Measurements from ENCODE around the gene SRRM4.

The SRRM4 gene

DNA sequence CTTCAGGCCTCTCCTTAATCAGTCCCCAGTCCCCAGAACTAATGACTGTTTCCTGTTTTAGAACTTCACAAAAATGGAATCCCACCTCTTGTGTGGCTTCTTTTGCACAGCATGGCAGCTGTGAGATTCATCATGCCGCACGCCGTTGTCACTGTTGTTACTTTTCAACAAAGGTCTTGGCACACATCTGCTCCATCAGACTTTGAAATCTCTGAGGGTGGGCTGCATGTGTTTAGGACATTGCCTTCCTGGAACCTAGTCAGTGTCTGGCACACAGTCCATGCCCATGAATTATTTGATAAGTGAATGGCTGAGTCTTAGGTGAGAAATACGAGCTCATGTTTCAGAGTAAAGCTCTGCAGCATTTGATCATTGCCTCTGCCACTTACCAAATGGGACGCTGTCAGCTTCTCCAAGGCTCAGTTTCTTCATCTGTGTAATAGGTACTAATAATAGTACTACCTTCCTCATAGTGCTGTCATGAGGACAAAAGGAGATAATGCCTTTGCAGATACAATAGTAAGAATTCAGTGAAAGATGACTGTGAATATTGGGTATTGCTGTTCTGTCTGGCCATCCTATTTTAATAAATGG lies 90.4 kb downstream of the SRRM4 start:
- Histone ChIP-seq H3K4me1 (ENCODE audit: low read depth, poor library complexity, severe bottlenecking) (no peaks in the 10 kb centered on the region), H3K4me2 (no peak overlapping the region), H3K36me3 (ENCODE audit: insufficient read depth) (no peaks in the 10 kb centered on the region), H3K79me2 (ENCODE audit: insufficient read depth, low read depth) (no peaks in the 10 kb centered on the region), H3K9ac (no peak overlapping the region), H3K27me3 (ENCODE audit: insufficient read depth, low read depth) (no peaks in the 10 kb centered on the region), H3K4me3 (IDR thresholded peaks at IDR 0.05; ENCODE audit: insufficient read depth, low read depth, low read length) (no peak overlapping the region), H3K27ac (no peak overlapping the region), H4K20me1 (ENCODE audit: insufficient read depth) (no peaks in the 10 kb centered on the region), H2AFZ (ENCODE audit: low read depth) (no peak overlapping the region)
- TF ChIP-seq, protein P1, sequence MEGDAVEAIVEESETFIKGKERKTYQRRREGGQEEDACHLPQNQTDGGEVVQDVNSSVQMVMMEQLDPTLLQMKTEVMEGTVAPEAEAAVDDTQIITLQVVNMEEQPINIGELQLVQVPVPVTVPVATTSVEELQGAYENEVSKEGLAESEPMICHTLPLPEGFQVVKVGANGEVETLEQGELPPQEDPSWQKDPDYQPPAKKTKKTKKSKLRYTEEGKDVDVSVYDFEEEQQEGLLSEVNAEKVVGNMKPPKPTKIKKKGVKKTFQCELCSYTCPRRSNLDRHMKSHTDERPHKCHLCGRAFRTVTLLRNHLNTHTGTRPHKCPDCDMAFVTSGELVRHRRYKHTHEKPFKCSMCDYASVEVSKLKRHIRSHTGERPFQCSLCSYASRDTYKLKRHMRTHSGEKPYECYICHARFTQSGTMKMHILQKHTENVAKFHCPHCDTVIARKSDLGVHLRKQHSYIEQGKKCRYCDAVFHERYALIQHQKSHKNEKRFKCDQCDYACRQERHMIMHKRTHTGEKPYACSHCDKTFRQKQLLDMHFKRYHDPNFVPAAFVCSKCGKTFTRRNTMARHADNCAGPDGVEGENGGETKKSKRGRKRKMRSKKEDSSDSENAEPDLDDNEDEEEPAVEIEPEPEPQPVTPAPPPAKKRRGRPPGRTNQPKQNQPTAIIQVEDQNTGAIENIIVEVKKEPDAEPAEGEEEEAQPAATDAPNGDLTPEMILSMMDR (conservative IDR thresholded peaks at IDR 0.05; ENCODE audit: low read depth, low read length), result no peak

DNA sequence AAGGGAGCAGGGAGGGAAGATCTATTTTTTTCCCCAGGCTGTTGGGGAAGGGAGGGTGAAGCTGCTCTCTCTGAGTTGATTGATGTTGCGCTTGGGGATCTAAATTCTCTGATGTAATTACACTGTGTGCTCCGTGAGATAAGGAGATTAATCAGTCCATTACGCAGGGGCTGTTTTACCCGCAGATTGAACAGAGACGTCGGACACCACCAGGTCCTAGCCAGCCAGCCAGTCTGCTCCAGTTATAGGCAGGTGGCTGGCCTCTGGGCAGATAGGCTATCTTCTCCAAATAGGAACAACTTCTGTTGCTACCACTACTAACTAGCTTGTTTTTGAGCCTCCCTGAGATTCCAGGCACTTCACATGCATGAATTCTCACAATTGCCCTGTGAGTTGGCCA lies 91.1 kb downstream of the SRRM4 start:
- Histone ChIP-seq H3K9ac (no peak overlapping the region), H2AFZ (ENCODE audit: low read depth) (no peak overlapping the region), H3K79me2 (ENCODE audit: insufficient read depth, low read depth) (no peaks in the 10 kb centered on the region), H3K4me2 (no peak overlapping the region), H3K36me3 (ENCODE audit: insufficient read depth) (no peaks in the 10 kb centered on the region), H4K20me1 (ENCODE audit: insufficient read depth) (no peaks in the 10 kb centered on the region), H3K4me1 (ENCODE audit: low read depth, poor library complexity, severe bottlenecking) (no peaks in the 10 kb centered on the region), H3K27me3 (ENCODE audit: insufficient read depth, low read depth) (no peaks in the 10 kb centered on the region), H3K4me3 (IDR thresholded peaks at IDR 0.05; ENCODE audit: insufficient read depth, low read depth, low read length) (no peak overlapping the region), H3K27ac (no peak overlapping the region)
- TF ChIP-seq, protein P1 (conservative IDR thresholded peaks at IDR 0.05; ENCODE audit: low read depth, low read length), result no peak

DNA sequence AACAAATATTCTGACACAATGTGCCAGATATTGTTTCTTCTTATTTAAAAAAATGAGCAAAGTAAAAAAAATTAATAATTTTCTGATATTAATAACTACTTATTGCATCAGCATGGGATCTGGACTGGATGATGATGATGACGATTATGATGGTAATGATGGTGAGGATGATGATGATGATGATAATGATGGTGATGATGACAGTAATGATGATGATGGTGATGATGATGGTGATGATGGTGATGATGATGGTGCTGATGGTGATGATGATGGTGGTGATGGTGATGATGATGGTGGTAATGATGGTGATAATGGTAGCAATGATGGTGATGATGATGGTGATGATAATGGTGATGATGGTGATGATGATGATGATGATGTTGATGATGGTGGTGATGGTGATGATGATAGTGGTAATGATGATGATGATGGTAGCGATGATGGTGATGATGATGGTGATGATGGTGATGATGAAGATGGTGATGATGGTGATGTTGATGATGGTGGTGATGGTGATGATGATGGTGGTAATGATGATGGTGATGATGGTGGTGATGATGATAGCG lies 94.0 kb downstream of the SRRM4 start:
- H3K9ac ChIP-seq, result no peak overlapping the region
- no peaks in the 10 kb centered on the region for H3K4me1 ChIP-seq (ENCODE audit: low read depth, poor library complexity, severe bottlenecking)
- H3K36me3 ChIP-seq (ENCODE audit: insufficient read depth), result no peaks in the 10 kb centered on the region
- H2AFZ ChIP-seq (ENCODE audit: low read depth), result no peak overlapping the region
- H3K4me2 ChIP-seq, result no peak overlapping the region
- no peak overlapping the region for H3K4me3 ChIP-seq (IDR thresholded peaks at IDR 0.05; ENCODE audit: insufficient read depth, low read depth, low read length)
- H4K20me1 ChIP-seq (ENCODE audit: insufficient read depth), result no peaks in the 10 kb centered on the region
- no peaks in the 10 kb centered on the region for H3K79me2 ChIP-seq (ENCODE audit: insufficient read depth, low read depth)
- H3K27ac ChIP-seq, result no peak overlapping the region
- TF ChIP-seq, protein P1 (conservative IDR thresholded peaks at IDR 0.05; ENCODE audit: low read depth, low read length), result no peak
- no peaks in the 10 kb centered on the region for H3K27me3 ChIP-seq (ENCODE audit: insufficient read depth, low read depth)

DNA sequence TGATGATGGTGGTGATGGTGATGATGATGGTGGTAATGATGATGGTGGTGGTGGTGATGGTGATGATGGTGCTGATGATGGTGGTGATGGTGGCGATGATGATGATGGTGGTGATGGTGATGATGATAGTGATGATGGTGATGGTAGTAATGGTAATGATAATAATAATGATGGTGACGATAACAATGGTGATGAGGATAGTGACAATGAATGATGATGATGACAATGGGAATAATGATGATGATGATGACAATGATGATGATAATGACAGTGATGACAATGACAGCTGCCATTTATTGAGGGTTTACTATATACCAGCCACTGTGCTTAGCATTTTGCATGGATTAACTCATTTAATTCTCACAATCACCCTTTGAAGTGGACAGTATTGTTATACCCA lies 94.6 kb downstream of the SRRM4 start:
- Histone ChIP-seq H3K9ac (no peak overlapping the region), H3K4me1 (ENCODE audit: low read depth, poor library complexity, severe bottlenecking) (no peaks in the 10 kb centered on the region), H4K20me1 (ENCODE audit: insufficient read depth) (no peaks in the 10 kb centered on the region), H3K36me3 (ENCODE audit: insufficient read depth) (no peaks in the 10 kb centered on the region), H3K27ac (no peak overlapping the region), H3K27me3 (ENCODE audit: insufficient read depth, low read depth) (no peaks in the 10 kb centered on the region), H2AFZ (ENCODE audit: low read depth) (no peak overlapping the region), H3K79me2 (ENCODE audit: insufficient read depth, low read depth) (no peaks in the 10 kb centered on the region), H3K4me3 (IDR thresholded peaks at IDR 0.05; ENCODE audit: insufficient read depth, low read depth, low read length) (no peak overlapping the region), H3K4me2 (no peak overlapping the region)
- TF ChIP-seq, protein P1 (conservative IDR thresholded peaks at IDR 0.05; ENCODE audit: low read depth, low read length), result no peak

Measured in KMS-11 (cell line).